Effector memory CD4-positive, alpha-beta T cell (primary cell): ENCODE data around the gene SIX2.

Experiments used
- DNase-seq, 3 donors: peaks; one replicate each; pipeline ENCODE4 v3.0.0-alpha.2; 2020
- H3K27ac ChIP-seq: 2 replicates; pipeline ENCODE4 v1.7.0; 2013; ENCODE audit warnings: mild to moderate bottlenecking, low read length, moderate library complexity; ENCODE audit not compliant: insufficient read depth, poor library complexity, severe bottlenecking
- H3K27me3 ChIP-seq: replicated peaks from 2 replicates; pipeline ENCODE4 v1.7.0; 2013; ENCODE audit warnings: mild to moderate bottlenecking, low read length; ENCODE audit not compliant: insufficient read depth, control insufficient read depth, poor library complexity, severe bottlenecking
- H3K36me3 ChIP-seq: 2 replicates; pipeline ENCODE4 v1.7.0; 2013; ENCODE audit warnings: mild to moderate bottlenecking, low read length, moderate library complexity; ENCODE audit not compliant: control insufficient read depth, insufficient read depth
- H3K4me1 ChIP-seq: 2 replicates; pipeline ENCODE4 v1.7.0; 2013; ENCODE audit warnings: low read length, mild to moderate bottlenecking; ENCODE audit not compliant: control insufficient read depth, insufficient read depth, poor library complexity, severe bottlenecking
- H3K4me3 ChIP-seq: 2 replicates; pipeline ENCODE4 v1.7.0; 2013; ENCODE audit warnings: low read length, low read depth, mild to moderate bottlenecking; ENCODE audit not compliant: insufficient read depth, poor library complexity, severe bottlenecking
- H3K9me3 ChIP-seq: 2 replicates; pipeline ENCODE4 v1.7.0; 2013; ENCODE audit warnings: mild to moderate bottlenecking, low read length, moderate library complexity; ENCODE audit not compliant: control insufficient read depth

Gene SIX2

DNA sequence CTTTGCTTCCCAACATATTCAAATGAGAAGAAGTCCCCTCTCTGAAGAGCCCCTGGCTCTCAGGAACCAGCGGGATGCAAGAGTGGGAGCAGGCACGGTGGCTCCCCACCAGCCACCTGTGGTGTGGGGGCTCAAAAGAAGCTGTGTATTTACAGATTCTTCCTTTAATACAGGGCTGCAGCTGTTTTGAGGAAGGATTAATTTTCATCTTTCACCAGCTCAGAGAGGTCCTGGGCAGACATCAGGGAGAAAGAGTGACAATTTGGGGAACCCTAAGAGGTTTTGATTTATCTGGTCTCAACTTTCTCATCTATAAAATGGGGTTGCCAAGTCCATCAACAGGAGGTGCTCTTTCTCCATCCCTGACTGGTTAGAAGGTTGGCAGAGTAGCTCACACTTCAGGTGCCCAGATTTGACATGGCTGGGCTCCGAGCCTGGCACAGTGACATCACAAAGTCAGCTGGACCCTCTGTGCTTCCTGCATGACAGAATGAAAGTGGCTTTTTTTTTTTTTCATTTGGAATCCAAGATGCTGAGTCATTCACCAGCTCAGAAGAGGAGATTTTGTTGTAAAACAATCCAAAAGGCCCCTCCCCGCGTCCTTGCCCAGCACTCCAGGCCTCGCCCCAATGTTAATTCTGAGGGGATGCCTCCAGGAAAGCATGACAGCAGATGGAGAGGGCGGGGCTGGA lies 15.5 kb upstream of the SIX2 start:
- no peaks in the 10 kb centered on the region for H3K4me1 ChIP-seq
- no peak for DNase-seq
- H3K27me3 ChIP-seq, result no peaks in the 10 kb centered on the region

DNA sequence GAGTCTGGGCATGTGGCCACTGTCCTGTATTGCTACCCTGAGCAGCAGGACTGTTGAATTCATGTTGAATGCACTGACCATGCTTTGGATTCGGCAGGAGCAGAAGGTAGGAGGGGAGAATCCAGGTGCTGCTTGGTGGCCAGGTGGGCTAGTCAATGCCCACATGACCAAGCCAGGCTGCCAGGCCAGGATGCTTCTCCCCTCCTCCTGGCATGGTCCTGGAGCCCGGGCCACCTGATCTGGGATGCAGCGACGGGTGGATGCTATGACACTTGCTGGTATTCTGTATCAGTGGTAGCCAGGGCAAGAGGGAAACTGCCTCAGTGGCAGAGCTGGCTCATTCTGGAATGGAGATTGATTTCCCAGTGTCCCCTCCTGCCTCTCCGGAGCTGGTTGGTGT lies 14.8 kb upstream of the SIX2 start:
- no peaks in the 10 kb centered on the region for H3K4me1 ChIP-seq
- DNase-seq, result no peak
- no peaks in the 10 kb centered on the region for H3K36me3 ChIP-seq
- no peak overlapping the region for H3K4me3 ChIP-seq
- H3K9me3 ChIP-seq, result no peaks in the 10 kb centered on the region
- H3K27me3 ChIP-seq, result no peaks in the 10 kb centered on the region
- H3K27ac ChIP-seq, result no peak overlapping the region

More for the DNA sequence above, 15.5 kb upstream of the SIX2 start:
- H3K27ac ChIP-seq, result no peak overlapping the region
- H3K9me3 ChIP-seq, result no peaks in the 10 kb centered on the region
- no peak overlapping the region for H3K4me3 ChIP-seq
- H3K36me3 ChIP-seq, result no peaks in the 10 kb centered on the region

DNA sequence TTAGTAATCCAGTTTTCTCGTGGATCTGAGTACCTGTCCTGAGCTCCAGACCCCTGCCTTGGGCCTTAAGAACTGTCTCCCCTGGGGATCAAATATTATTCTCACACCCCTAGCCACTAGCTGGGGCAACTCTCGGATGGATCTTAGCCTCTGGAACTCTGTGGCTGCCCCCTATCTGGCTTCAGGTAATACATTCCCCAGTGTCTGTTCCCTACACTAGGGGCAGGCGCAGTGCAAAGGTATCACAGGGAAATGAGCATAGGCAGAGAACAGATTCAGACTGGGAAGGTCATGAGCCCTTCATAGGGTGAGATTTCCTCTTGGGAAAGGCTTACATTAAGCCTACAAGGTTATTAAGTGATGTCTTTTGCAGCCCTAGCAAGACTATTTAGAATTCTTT lies 11.2 kb upstream of the SIX2 start:
- no peaks in the 10 kb centered on the region for H3K4me1 ChIP-seq
- no peak overlapping the region for H3K27ac ChIP-seq
- H3K27me3 ChIP-seq, result peaks cover 7% of the 10 kb centered on the region
- DNase-seq, result no peak
- H3K4me3 ChIP-seq, result no peak overlapping the region
- no peaks in the 10 kb centered on the region for H3K9me3 ChIP-seq
- no peaks in the 10 kb centered on the region for H3K36me3 ChIP-seq

DNA sequence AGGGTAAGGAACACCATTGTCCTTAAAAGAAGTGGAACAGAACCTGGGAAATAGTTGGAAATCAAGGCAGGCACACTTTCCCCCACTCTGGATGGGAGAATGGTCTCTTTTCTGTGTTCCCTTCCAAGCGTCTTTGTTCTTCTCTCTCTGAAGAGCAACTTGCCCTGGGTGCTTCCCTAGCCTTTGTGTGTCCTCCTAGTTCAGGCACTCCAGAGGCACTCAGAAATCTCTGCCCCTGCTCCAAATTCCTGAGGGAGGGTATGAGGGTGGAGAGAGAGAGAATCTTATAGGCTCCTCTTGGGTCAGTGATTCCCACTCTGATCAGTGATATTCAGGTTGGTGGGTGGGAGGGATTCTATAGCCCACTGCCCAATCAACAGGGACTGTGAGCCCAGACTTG lies 8.8 kb upstream of the SIX2 start:
- H3K27me3 ChIP-seq, result peaks cover 22% of the 10 kb centered on the region
- no peak for DNase-seq
- H3K9me3 ChIP-seq, result no peaks in the 10 kb centered on the region
- H3K27ac ChIP-seq, result no peak overlapping the region
- no peak overlapping the region for H3K4me3 ChIP-seq
- H3K36me3 ChIP-seq, result no peaks in the 10 kb centered on the region
- peaks cover 12% of the 10 kb centered on the region for H3K4me1 ChIP-seq

DNA sequence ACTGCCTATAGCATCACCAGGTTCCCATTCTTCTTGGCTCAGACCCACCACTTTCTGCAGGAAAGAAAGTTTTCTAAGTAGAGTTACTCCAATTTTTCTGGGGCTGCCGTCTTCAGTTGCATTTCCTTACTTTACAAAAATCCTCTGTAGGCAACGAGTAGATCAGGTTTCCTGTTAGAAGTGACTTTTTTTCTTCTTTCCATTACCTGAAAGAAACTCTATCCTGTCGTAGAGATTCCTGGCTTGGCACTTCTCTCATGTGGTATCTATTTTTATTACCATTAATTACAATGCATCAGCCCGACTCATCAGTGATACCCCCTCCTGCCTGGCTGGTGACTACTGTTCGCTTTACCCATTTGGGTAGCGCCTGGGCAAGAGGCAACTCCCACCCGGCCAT lies 5.6 kb upstream of the SIX2 start:
- no peak for DNase-seq
- H3K27ac ChIP-seq, result no peak overlapping the region
- no peaks in the 10 kb centered on the region for H3K9me3 ChIP-seq
- peaks cover 39% of the 10 kb centered on the region for H3K27me3 ChIP-seq
- peaks cover 14% of the 10 kb centered on the region for H3K4me1 ChIP-seq
- H3K36me3 ChIP-seq, result no peaks in the 10 kb centered on the region
- H3K4me3 ChIP-seq, result no peak overlapping the region

DNA sequence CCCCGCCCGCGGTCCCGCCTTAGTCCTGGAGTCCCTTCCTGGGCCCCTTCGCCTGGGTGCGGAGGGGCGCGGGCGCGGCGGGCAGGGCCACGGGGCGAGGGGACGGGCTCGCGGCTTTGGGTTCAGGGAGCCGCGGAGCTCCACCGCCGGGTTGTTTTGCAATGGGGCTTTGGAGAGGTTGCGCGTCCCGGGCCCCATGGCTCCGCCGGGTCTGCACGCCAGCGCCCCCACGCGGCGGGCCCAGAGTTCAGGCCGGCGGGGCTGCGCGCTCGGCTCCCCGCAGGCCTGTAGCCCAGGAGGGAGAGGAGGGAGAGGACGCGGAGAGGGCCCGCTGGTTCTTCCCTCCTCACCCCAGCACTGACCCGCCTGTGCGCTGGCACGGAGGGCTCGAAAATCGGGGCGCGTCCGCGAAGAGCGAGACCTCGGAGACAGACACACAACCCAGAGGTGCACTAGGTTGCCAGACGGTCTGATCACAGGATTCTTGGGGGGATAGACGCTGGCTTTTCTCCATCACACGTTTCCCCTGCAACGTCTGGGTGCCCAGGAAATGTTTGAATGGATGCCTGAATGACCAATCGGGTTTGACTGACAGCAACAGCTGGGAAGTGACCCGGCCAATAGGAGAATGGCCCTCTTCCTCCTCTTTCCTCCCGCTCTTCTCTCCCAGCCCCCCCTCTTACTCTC lies 4.9 kb upstream of the SIX2 start:
- peaks cover 39% of the 10 kb centered on the region for H3K27me3 ChIP-seq
- H3K4me3 ChIP-seq, result no peak overlapping the region
- DNase-seq, result no peak
- H3K36me3 ChIP-seq, result no peaks in the 10 kb centered on the region
- no peak overlapping the region for H3K27ac ChIP-seq
- peaks cover 20% of the 10 kb centered on the region for H3K4me1 ChIP-seq
- H3K9me3 ChIP-seq, result no peaks in the 10 kb centered on the region

DNA sequence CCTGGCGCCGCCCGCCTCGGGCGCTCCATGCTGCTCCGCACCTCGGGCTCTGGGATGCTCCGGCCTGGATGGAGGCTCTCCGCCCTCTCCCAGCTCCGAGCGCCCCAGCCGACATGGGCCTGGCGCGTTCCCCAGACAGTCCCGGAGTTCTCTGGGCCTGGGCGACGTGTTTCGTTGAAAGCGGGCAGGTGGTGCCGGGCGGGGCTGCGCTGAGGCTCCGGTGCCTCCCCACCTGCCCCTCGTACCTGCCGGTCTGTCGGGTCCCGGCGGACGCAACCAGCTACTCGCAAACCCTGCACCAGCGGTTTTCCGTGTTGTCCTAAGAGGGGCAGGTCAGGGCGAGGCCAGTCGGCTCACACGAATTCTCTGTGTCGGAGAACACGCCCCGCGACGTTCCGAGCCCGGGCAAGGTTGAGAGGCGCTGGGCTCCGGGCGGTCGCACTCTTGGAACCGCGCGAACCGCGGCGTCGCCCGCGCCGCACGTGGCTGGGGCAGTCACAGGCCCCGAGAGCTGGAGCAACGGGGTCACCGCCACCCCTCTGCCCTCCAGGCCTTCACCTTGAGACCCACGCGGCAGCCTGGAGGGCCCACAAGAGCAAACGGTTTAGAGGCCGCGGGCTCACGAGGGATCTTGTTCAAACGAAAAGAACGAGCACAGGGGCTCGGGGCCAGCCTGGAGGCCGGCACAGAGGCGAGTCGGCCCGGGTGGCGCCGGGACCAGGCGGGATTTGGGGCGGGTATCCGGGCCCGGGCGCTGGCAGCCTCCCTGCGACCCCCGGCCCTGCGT lies 4.2 kb upstream of the SIX2 start:
- no peak for DNase-seq
- H3K9me3 ChIP-seq, result no peaks in the 10 kb centered on the region
- no peaks in the 10 kb centered on the region for H3K36me3 ChIP-seq
- peaks cover 23% of the 10 kb centered on the region for H3K4me1 ChIP-seq
- H3K4me3 ChIP-seq, result no peak overlapping the region
- peaks cover 44% of the 10 kb centered on the region for H3K27me3 ChIP-seq
- H3K27ac ChIP-seq, result no peak overlapping the region

DNA sequence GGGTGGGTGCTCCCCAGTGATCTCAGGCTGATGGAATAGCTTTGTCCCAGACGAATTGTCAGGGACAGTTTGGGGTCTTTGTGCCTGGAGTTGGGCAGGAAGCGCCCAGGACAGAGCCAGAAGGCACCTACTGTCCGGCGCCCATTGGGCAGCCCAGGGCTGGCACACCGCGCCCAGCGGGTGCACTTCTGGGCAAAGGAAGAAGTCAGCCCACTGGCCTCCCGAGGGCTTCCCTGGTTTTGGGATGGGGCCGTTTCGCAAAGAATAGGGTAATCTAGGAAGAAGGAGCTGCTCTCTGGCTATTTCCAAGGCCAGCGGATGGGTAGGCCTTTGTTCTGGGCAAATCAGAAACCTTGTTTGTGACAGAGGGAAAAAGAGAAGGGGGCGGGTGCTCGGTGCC lies 3.5 kb upstream of the SIX2 start:
- no peaks in the 10 kb centered on the region for H3K9me3 ChIP-seq
- no peak overlapping the region for H3K4me3 ChIP-seq
- H3K27ac ChIP-seq, result no peak overlapping the region
- no peaks in the 10 kb centered on the region for H3K36me3 ChIP-seq
- peaks cover 50% of the 10 kb centered on the region for H3K27me3 ChIP-seq
- peaks cover 23% of the 10 kb centered on the region for H3K4me1 ChIP-seq
- no peak for DNase-seq

DNA sequence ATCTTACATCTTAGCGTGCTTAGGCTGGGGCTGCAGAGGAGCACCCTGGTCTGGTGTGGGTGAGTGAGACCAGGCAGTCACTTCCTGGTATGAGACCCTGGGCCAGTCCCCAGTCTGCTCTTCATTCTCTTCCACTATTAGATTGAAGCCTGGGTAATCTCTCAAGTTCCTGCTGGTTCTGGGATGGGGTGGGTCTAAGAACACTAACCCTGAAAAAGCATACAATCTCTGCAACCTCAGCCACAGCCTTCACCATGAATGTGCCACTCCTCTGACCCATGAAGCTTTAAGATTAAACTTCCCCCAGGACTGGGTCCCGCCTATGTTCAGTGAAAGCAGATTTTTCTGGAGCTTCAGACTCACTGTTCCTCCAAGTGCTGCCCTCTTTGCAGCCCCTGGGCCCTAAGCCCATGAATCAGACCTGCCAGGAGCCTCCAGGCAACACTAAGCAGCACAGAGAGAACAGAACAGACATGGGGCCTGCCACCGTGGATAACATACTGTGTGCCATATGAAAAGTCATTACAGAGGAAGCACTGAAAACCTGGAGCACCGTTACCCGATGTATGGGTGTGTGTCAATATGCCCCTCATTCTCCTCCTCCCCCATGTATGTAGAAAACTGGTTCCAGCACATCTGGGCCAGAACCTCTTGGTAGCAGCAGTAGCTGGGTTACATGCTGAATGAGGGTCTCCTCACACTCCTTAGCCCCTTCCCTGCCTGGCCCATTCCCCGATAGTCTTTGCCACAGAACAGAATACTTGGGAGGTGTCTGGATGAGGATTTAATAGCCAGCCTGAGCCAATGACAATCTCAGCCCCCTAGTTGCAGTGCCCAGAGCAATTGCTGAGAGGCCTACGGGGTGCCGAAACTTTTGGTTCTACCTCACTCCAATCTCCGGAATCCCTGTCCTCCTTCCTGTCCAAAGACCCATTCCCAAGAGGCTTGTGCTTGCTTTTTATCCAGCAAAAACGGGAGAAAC lies 2.7 kb upstream of the SIX2 start:
- no peak for DNase-seq
- no peak overlapping the region for H3K27ac ChIP-seq
- H3K9me3 ChIP-seq, result no peaks in the 10 kb centered on the region
- H3K4me3 ChIP-seq, result no peak overlapping the region
- no peaks in the 10 kb centered on the region for H3K36me3 ChIP-seq
- peaks cover 52% of the 10 kb centered on the region for H3K27me3 ChIP-seq
- peaks cover 23% of the 10 kb centered on the region for H3K4me1 ChIP-seq
